ENCODE data around the gene MRPS9.

DNA sequence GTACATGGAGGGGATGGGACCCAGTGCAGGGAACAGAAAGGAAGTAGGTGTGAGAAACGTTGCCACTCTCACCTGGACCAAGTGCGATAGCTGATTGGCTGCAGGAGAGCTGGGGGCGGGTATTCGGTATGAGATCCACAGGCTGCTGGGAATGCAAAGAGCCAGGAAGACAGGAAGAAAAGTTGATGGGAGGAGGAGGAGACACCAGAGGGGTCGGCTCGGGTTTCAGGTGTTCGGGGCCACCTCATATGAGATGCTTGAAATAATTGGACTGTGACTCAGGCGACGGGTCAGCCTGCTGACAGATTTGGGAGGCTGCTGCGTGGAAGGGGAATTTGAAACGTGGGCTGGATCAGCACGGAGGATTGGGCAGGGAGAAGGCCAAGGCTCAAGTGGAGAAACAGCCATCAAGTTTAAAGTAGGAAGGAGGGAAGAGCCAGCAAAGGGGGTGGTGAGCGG, 65.1 kb downstream of the MRPS9 start:
- TF ChIP-seq TAF1 (IDR thresholded peaks at IDR 0.05; ENCODE audit: low read depth, low read length) (no peak), POLR2AphosphoS5 (IDR thresholded peaks at IDR 0.05; ENCODE audit: low read depth, low read length) (no peak), POLR2A (IDR thresholded peaks at IDR 0.05; ENCODE audit: low read depth, low read length) (no peak)

Data from GM12891 (cell line).